Measurements from ENCODE around the gene RSPO4.

Gene RSPO4

GRCh38 chr20:977021-977420, 25.1 kb downstream of the RSPO4 start:
- Histone ChIP-seq H3K9me2 (replicated peaks; ENCODE audit: insufficient read depth, low read length) (no peaks in the 10 kb centered on the region), H3K4me3 (ENCODE audit: insufficient read depth, low read length, poor library complexity, severe bottlenecking) (no peak overlapping the region), H3K36me3 (ENCODE audit: low read length) (no peaks in the 10 kb centered on the region), H3K79me2 (ENCODE audit: insufficient read depth, low read length) (no peaks in the 10 kb centered on the region), H3F3A (ENCODE audit: insufficient read depth) (no peaks in the 10 kb centered on the region), H3K9me3 (ENCODE audit: insufficient read depth, low read length) (no peaks in the 10 kb centered on the region), H3K9ac (ENCODE audit: low read length) (no peak overlapping the region), H3K27me3 (ENCODE audit: low read length) (no peaks in the 10 kb centered on the region), H3K27ac (ENCODE audit: low read depth, low read length) (no peak overlapping the region), H3K4me2 (ENCODE audit: low read depth, low read length, poor library complexity, severe bottlenecking) (no peak overlapping the region), H2AFZ (ENCODE audit: low read depth, low read length, severe bottlenecking) (no peak overlapping the region), H4K20me1 (ENCODE audit: low read depth, low read length) (no peaks in the 10 kb centered on the region)
- TF ChIP-seq EZH2phosphoT487 (conservative IDR thresholded peaks at IDR 0.05; ENCODE audit: low read length) (no peak), CTCF (IDR thresholded peaks at IDR 0.05; ENCODE audit: insufficient read depth, low read length, poor library complexity, severe bottlenecking) (no peak)

- H3K4me3 ChIP-seq (ENCODE audit: insufficient read depth, low read length, poor library complexity, severe bottlenecking) = no peak overlapping the region
- no peak for TF ChIP-seq CTCF (IDR thresholded peaks at IDR 0.05; ENCODE audit: insufficient read depth, low read length, poor library complexity, severe bottlenecking)
- no peak for TF ChIP-seq EZH2phosphoT487 (conservative IDR thresholded peaks at IDR 0.05; ENCODE audit: low read length)
- H2AFZ ChIP-seq (ENCODE audit: low read depth, low read length, severe bottlenecking) = no peak overlapping the region
- no peaks in the 10 kb centered on the region for H3K9me2 ChIP-seq (replicated peaks; ENCODE audit: insufficient read depth, low read length)
- no peaks in the 10 kb centered on the region for H3K36me3 ChIP-seq (ENCODE audit: low read length)
- no peak overlapping the region for H3K27ac ChIP-seq (ENCODE audit: low read depth, low read length)
- H3K9me3 ChIP-seq (ENCODE audit: insufficient read depth, low read length) = no peaks in the 10 kb centered on the region
- no peak overlapping the region for H3K9ac ChIP-seq (ENCODE audit: low read length)
- H3F3A ChIP-seq (ENCODE audit: insufficient read depth) = no peaks in the 10 kb centered on the region
- no peaks in the 10 kb centered on the region for H3K79me2 ChIP-seq (ENCODE audit: insufficient read depth, low read length)
- no peaks in the 10 kb centered on the region for H4K20me1 ChIP-seq (ENCODE audit: low read depth, low read length)
- no peaks in the 10 kb centered on the region for H3K27me3 ChIP-seq (ENCODE audit: low read length)
- no peak overlapping the region for H3K4me2 ChIP-seq (ENCODE audit: low read depth, low read length, poor library complexity, severe bottlenecking)
Observed at GRCh38 chr20:976033-976432, 26.1 kb downstream of the RSPO4 start.

- Histone ChIP-seq H4K20me1 (ENCODE audit: low read depth, low read length) (no peaks in the 10 kb centered on the region), H3K79me2 (ENCODE audit: insufficient read depth, low read length) (no peaks in the 10 kb centered on the region), H3K36me3 (ENCODE audit: low read length) (no peaks in the 10 kb centered on the region), H3K4me2 (ENCODE audit: low read depth, low read length, poor library complexity, severe bottlenecking) (no peak overlapping the region), H3K9ac (ENCODE audit: low read length) (no peak overlapping the region), H3K9me2 (replicated peaks; ENCODE audit: insufficient read depth, low read length) (no peaks in the 10 kb centered on the region), H2AFZ (ENCODE audit: low read depth, low read length, severe bottlenecking) (peak overlapping the region; percentile 45), H3K4me3 (ENCODE audit: insufficient read depth, low read length, poor library complexity, severe bottlenecking) (no peak overlapping the region), H3F3A (ENCODE audit: insufficient read depth) (no peaks in the 10 kb centered on the region), H3K27me3 (ENCODE audit: low read length) (no peaks in the 10 kb centered on the region), H3K27ac (ENCODE audit: low read depth, low read length) (no peak overlapping the region), H3K9me3 (ENCODE audit: insufficient read depth, low read length) (no peaks in the 10 kb centered on the region)
- TF ChIP-seq CTCF (IDR thresholded peaks at IDR 0.05; ENCODE audit: insufficient read depth, low read length, poor library complexity, severe bottlenecking) (peak; percentile 59), EZH2phosphoT487 (conservative IDR thresholded peaks at IDR 0.05; ENCODE audit: low read length) (no peak)
Observed at GRCh38 chr20:973785-974194, 28.3 kb downstream of the RSPO4 start.
